H1 (cell line): Measurements from ENCODE around the gene PI4KA.

Source experiments
- EP300 ChIP-seq, 2 experiments: IDR thresholded peaks; 1 replicate in 1 of 2; 2 replicates in 1 of 2; pipeline ENCODE4 v1.6.1; 2011 to 2012; ENCODE audit warnings: low read depth in 2 of 2, low read length in 2 of 2, mild to moderate bottlenecking in 2 of 2, borderline replicate concordance in 1 of 2, inconsistent platforms in 1 of 2, moderate library complexity in 1 of 2
- MAX ChIP-seq: IDR thresholded peaks from 2 replicates; pipeline ENCODE4 v1.6.1; 2012; ENCODE audit warnings: inconsistent platforms
- NANOG ChIP-seq: IDR thresholded peaks from 2 replicates; pipeline ENCODE4 v1.6.1; 2011; ENCODE audit warnings: low read length, low read depth, mild to moderate bottlenecking, inconsistent platforms; ENCODE audit not compliant: insufficient read depth, poor library complexity, severe bottlenecking
- NRF1 ChIP-seq: IDR thresholded peaks from 2 replicates; pipeline ENCODE4 v1.6.1; 2011; ENCODE audit warnings: mild to moderate bottlenecking, low read depth, low read length, improper control_type of control experiment
- POLR2AphosphoS5 ChIP-seq: IDR thresholded peaks from 2 replicates; pipeline ENCODE4 v1.6.1; 2011; ENCODE audit warnings: low read depth, low read length
- RAD21 ChIP-seq, 2 experiments: IDR thresholded peaks in 1 of 2; conservative IDR thresholded peaks in 1 of 2; 2 replicates each; pipeline ENCODE4 v1.6.1; 2011; ENCODE audit warnings: low read depth in 2 of 2, low read length in 2 of 2, improper control_type of control experiment in 1 of 2, inconsistent platforms in 1 of 2, mild to moderate bottlenecking in 1 of 2, moderate library complexity in 1 of 2
- RFX5 ChIP-seq: IDR thresholded peaks from 2 replicates; pipeline ENCODE4 v1.6.1; 2011; ENCODE audit warnings: low read depth, low read length, improper control_type of control experiment, borderline replicate concordance
- SIN3A ChIP-seq, 2 experiments: IDR thresholded peaks in 1 of 2; conservative IDR thresholded peaks in 1 of 2; 2 replicates each; pipeline ENCODE4 v1.6.1; 2011 to 2012; ENCODE audit warnings: low read length in 2 of 2, improper control_type of control experiment in 1 of 2, low read depth in 1 of 2, mild to moderate bottlenecking in 1 of 2
- TAF1 ChIP-seq: IDR thresholded peaks from 2 replicates; pipeline ENCODE4 v1.6.1; 2011; ENCODE audit warnings: mild to moderate bottlenecking, low read depth, low read length
- TAF7 ChIP-seq: optimal IDR thresholded peaks from 2 replicates; pipeline ENCODE3; 2011; ENCODE audit warnings: low read depth, mild to moderate bottlenecking, inconsistent platforms, low read length, moderate library complexity, borderline replicate concordance
- YY1 ChIP-seq: IDR thresholded peaks from 2 replicates; pipeline ENCODE4 v1.6.1; 2011; ENCODE audit warnings: low read depth, mild to moderate bottlenecking, low read length
- TF ChIP-seq, protein P1 (sequence below), 3 experiments: IDR thresholded peaks; 1 replicate in 2 of 3; 2 replicates in 1 of 3; pipeline versions ENCODE4 v1.5.1 to v1.6.1; 2011; ENCODE audit warnings: low read length in 3 of 3, mild to moderate bottlenecking in 3 of 3, inconsistent platforms in 2 of 3, low read depth in 1 of 3, moderate library complexity in 1 of 3; ENCODE audit not compliant: insufficient read depth in 1 of 3; ENCODE audit errors: control extremely low read depth in 1 of 3

DNA sequence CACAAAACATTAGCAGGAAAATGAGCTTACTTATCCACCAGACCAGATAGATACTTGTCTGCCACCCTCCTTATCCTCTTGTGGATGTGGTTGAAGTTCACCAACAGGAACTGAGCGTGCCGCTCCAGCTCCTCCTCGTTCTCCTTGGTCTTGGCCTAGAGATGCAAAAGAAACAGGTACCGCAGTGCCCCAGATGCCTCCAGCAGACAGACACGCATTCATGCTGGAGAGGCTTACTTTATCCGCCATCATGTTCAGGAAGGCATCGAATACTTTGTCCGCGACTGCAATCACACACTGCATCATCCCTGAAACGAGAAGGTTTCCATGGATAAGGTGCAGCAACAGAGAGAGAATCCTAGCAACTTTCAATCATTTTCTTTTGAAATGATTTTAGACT, 105.7 kb downstream of the PI4KA start:
- no peak for TF ChIP-seq TAF1
- TF ChIP-seq SIN3A (conservative IDR thresholded peaks at IDR 0.05 in 1 of 2, IDR thresholded peaks at IDR 0.05 in 1 of 2; ENCODE audit: low read depth in 1 of 2, low read length in 2 of 2): no peak
- TF ChIP-seq, protein P1, sequence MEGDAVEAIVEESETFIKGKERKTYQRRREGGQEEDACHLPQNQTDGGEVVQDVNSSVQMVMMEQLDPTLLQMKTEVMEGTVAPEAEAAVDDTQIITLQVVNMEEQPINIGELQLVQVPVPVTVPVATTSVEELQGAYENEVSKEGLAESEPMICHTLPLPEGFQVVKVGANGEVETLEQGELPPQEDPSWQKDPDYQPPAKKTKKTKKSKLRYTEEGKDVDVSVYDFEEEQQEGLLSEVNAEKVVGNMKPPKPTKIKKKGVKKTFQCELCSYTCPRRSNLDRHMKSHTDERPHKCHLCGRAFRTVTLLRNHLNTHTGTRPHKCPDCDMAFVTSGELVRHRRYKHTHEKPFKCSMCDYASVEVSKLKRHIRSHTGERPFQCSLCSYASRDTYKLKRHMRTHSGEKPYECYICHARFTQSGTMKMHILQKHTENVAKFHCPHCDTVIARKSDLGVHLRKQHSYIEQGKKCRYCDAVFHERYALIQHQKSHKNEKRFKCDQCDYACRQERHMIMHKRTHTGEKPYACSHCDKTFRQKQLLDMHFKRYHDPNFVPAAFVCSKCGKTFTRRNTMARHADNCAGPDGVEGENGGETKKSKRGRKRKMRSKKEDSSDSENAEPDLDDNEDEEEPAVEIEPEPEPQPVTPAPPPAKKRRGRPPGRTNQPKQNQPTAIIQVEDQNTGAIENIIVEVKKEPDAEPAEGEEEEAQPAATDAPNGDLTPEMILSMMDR (IDR thresholded peaks at IDR 0.05; ENCODE audit: control extremely low read depth in 1 of 3, insufficient read depth in 1 of 3, low read depth in 1 of 3, low read length in 3 of 3): no peak
- no peak for TF ChIP-seq NRF1
- no peak for TF ChIP-seq RFX5
- no peak for TF ChIP-seq POLR2AphosphoS5
- TF ChIP-seq EP300 (IDR thresholded peaks at IDR 0.05; ENCODE audit: borderline replicate concordance in 1 of 2, low read depth in 2 of 2, low read length in 2 of 2): no peak
- TF ChIP-seq NANOG: no peak
- no peak for TF ChIP-seq RAD21 (IDR thresholded peaks at IDR 0.05 in 1 of 2, conservative IDR thresholded peaks at IDR 0.05 in 1 of 2; ENCODE audit: low read depth in 2 of 2, low read length in 2 of 2)
- no peak for TF ChIP-seq TAF7
- no peak for TF ChIP-seq YY1
- no peak for TF ChIP-seq MAX
